ENCODE data around the gene BMP7.
"Not testable (repeated sequence)": the region's sequence is repeated elsewhere in the genome, so short reads cannot be mapped to it uniquely, and the experiment has no call there.

BMP7 gene

GRCh38 chr20:57248132-57248797 lies 18.2 kb downstream of the BMP7 start:
- DNase-seq: no peak

GRCh38 chr20:57247292-57247965 lies 19.0 kb downstream of the BMP7 start:
- no peak for DNase-seq

- no peak for DNase-seq
Observed at GRCh38 chr20:57245997-57246396, 20.4 kb downstream of the BMP7 start.

GRCh38 chr20:57244627-57245214 lies 21.7 kb downstream of the BMP7 start:
- no peak for DNase-seq

- DNase-seq: no peak
Observed at GRCh38 chr20:57244221-57244585, 22.2 kb downstream of the BMP7 start.

- DNase-seq: no peak
Observed at GRCh38 chr20:57243480-57244220, 22.8 kb downstream of the BMP7 start.

- no peak for DNase-seq
Observed at GRCh38 chr20:57242414-57242813, 24.0 kb downstream of the BMP7 start.

- DNase-seq: no peak
Observed at GRCh38 chr20:57241363-57241991, 25.0 kb downstream of the BMP7 start.

GRCh38 chr20:57240581-57241362 lies 25.7 kb downstream of the BMP7 start:
- DNase-seq: no peak

- DNase-seq: not testable (repeated sequence)
Observed at GRCh38 chr20:57239725-57240124, 26.7 kb downstream of the BMP7 start.

- not testable (repeated sequence) for DNase-seq
Observed at GRCh38 chr20:57239324-57239723, 27.1 kb downstream of the BMP7 start.

- no peak for DNase-seq
Observed at GRCh38 chr20:57238089-57238488, 28.4 kb downstream of the BMP7 start.

GRCh38 chr20:57237585-57237953 lies 28.9 kb downstream of the BMP7 start:
- no peak for DNase-seq

- no peak for DNase-seq
Observed at GRCh38 chr20:57236813-57237584, 29.4 kb downstream of the BMP7 start.

- no peak for DNase-seq
Observed at GRCh38 chr20:57234556-57235251, 31.7 kb downstream of the BMP7 start.

GRCh38 chr20:57231951-57232428 lies 34.5 kb downstream of the BMP7 start:
- DNase-seq: no peak

GRCh38 chr20:57231161-57231560 lies 35.3 kb downstream of the BMP7 start:
- no peak for DNase-seq

- no peak for DNase-seq
Observed at GRCh38 chr20:57230247-57230646, 36.2 kb downstream of the BMP7 start.

- DNase-seq: no peak
Observed at GRCh38 chr20:57229490-57229889, 37.0 kb downstream of the BMP7 start.

- no peak for DNase-seq
Observed at GRCh38 chr20:57225830-57226229, 40.6 kb downstream of the BMP7 start.

GRCh38 chr20:57225197-57225733 lies 41.2 kb downstream of the BMP7 start:
- no peak for DNase-seq
